GM12878 (cell line): ENCODE data around the gene GPR63. TPM values are rescaled to one million over a fixed set of nuclear protein-coding genes. Genes with fewer than 3 reads are reported as not detected.

Experiments
- ATAC-seq: fragments of 200-7000 bp; cut with Tn5 transposase; 3 replicates; pipeline ENCODE4 v1.9.1; 2020; ENCODE audit warnings: mild to moderate bottlenecking, moderate library complexity
- BruUV-seq: library from RNA; stranded (reverse); fragments of 400-500 nt; replicated peaks from 2 replicates; lab custom pipeline; 2021; lab: Mats Ljungman, UMichigan
- CTCF ChIA-PET: fragments of 300-600 bp; sonication (Branson Sonifier 250); formaldehyde crosslinking; extraction: SDS; loops from one replicate; lab custom pipeline; 2021; ENCODE audit warnings: inconsistent platforms; lab: Yijun Ruan, JAX
- POLR2A ChIA-PET: fragments of 350-600 bp; formaldehyde crosslinking; extraction: SDS; loops from one replicate; lab custom pipeline; 2021; ENCODE audit warnings: inconsistent platforms; lab: Charles Lee
- RAD21 ChIA-PET: fragments of 300-600 bp; sonication (Branson Sonifier 250); formaldehyde crosslinking; loops from one replicate; lab custom pipeline; 2023; ENCODE audit warnings: antibody characterized with exemption; ENCODE audit not compliant: unreplicated experiment; lab: Charles Lee
- SMC1A ChIA-PET: fragments of 300-600 bp; sonication (Branson Sonifier 250); formaldehyde crosslinking; loops from one replicate; lab custom pipeline; 2023; ENCODE audit not compliant: unreplicated experiment, uncharacterized antibody; lab: Charles Lee
- DNase-seq: peaks from one replicate; pipeline ENCODE4 v3.0.0-alpha.2; 2011; ENCODE audit warnings: low read depth, low spot score
- FAIRE-seq: peaks from 3 replicates; lab custom pipeline; 2011; peaks lifted over from hg19 to GRCh38; lab: Jason Lieb, UNC
- H2AFZ ChIP-seq: 2 replicates; pipeline ENCODE4 v1.6.0; 2011; ENCODE audit warnings: low read depth, low read length, control low read depth; ENCODE audit not compliant: control insufficient read depth
- H3K27ac ChIP-seq: 2 replicates; pipeline ENCODE4 v1.5.1; 2011; ENCODE audit warnings: control low read depth; ENCODE audit not compliant: control insufficient read depth, insufficient read depth
- H3K27me3 ChIP-seq, 2 experiments: replicated peaks in 1 of 2; 2 replicates each; pipeline versions ENCODE4 v1.6.0 to v1.6.1; 2011; ENCODE audit warnings: low read length in 1 of 2; ENCODE audit not compliant: control insufficient read depth in 2 of 2, insufficient read depth in 2 of 2
- H3K36me3 ChIP-seq, 2 experiments: 2 replicates each; pipeline ENCODE4 v1.5.1; 2011; ENCODE audit warnings: low read length in 1 of 2; ENCODE audit not compliant: control insufficient read depth in 2 of 2, insufficient read depth in 2 of 2
- H3K4me1 ChIP-seq: 2 replicates; pipeline ENCODE4 v1.6.1; 2011; ENCODE audit warnings: mild to moderate bottlenecking, low read length, moderate library complexity, mixed read lengths; ENCODE audit not compliant: control insufficient read depth, insufficient read depth
- H3K4me2 ChIP-seq: 2 replicates; pipeline ENCODE4 v1.6.0; 2011; ENCODE audit warnings: control low read depth; ENCODE audit not compliant: control insufficient read depth, insufficient read depth
- H3K4me3 ChIP-seq: fragments of 200-600 bp; sonication (generic); 2 replicates; pipeline ENCODE4 v1.5.1; 2016
- H3K79me2 ChIP-seq: 2 replicates; pipeline ENCODE4 v1.6.0; 2011; ENCODE audit warnings: low read length; ENCODE audit not compliant: control insufficient read depth, insufficient read depth
- H3K9ac ChIP-seq: 2 replicates; pipeline ENCODE4 v1.8.0; 2011; ENCODE audit warnings: low read length, control low read depth, mixed read lengths; ENCODE audit not compliant: control insufficient read depth, insufficient read depth
- H3K9me3 ChIP-seq: replicated peaks from 3 replicates; pipeline ENCODE4 v1.5.1; 2011; ENCODE audit warnings: mild to moderate bottlenecking, low read length; ENCODE audit not compliant: control insufficient read depth, insufficient read depth
- H4K20me1 ChIP-seq: 2 replicates; pipeline ENCODE4 v1.6.0; 2011; ENCODE audit not compliant: control insufficient read depth, insufficient read depth
- CREB1 ChIP-seq: IDR thresholded peaks from 2 replicates; pipeline ENCODE4 v1.6.1; 2012; ENCODE audit warnings: low read depth, mild to moderate bottlenecking, inconsistent platforms
- HDGF ChIP-seq: fragments of 450-650 bp; IDR thresholded peaks from 2 replicates; pipeline ENCODE4 v1.6.1; 2016; ENCODE audit warnings: antibody characterized with exemption
- KDM1A ChIP-seq: fragments of 200-600 bp; sonication (generic); IDR thresholded peaks from 2 replicates; pipeline ENCODE4 v1.6.1; 2016; ENCODE audit warnings: borderline replicate concordance
- MXI1 ChIP-seq: fragments of 150-350 bp; IDR thresholded peaks from 2 replicates; pipeline ENCODE4 v1.6.1; 2011; ENCODE audit warnings: low read depth, mild to moderate bottlenecking, inconsistent platforms, low read length, improper control_type of control experiment
- NFYB ChIP-seq: IDR thresholded peaks from 2 replicates; pipeline ENCODE4 v1.6.1; 2011; ENCODE audit warnings: low read depth, mild to moderate bottlenecking, low read length, improper control_type of control experiment, moderate library complexity; ENCODE audit not compliant: insufficient read depth
- PAX5 ChIP-seq: IDR thresholded peaks from 2 replicates; pipeline ENCODE4 v1.6.1; 2011; ENCODE audit warnings: low read depth, low read length, borderline replicate concordance
- PML ChIP-seq: IDR thresholded peaks from 2 replicates; pipeline ENCODE4 v1.6.1; 2012; ENCODE audit warnings: low read length, inconsistent platforms
- SREBF1 ChIP-seq: IDR thresholded peaks from 2 replicates; pipeline ENCODE4 v1.6.1; 2012; ENCODE audit warnings: mild to moderate bottlenecking, low read length
- WGBS: methylation state at CpG from one replicate; pipeline ENCODE4 v1.1.6; 2016; ENCODE audit warnings: low lambda C conversion rate; ENCODE audit not compliant: insufficient replicate concordance, insufficient coverage; ENCODE audit errors: missing lambda C conversion rate; 5-methylcytosine and 5-hydroxymethylcytosine counted together
- in situ Hi-C: fragments of 300-500 bp; cut with MboI; formaldehyde crosslinking; loops from 9 replicates; pipeline ENCODE4 v1.14.3; 2018; ENCODE audit warnings: mixed read lengths
- intact Hi-C: fragments of 100-400 bp; cut with micrococcal nuclease; formaldehyde crosslinking; loops from one replicate; pipeline ENCODE4 v1.14.2; 2022; ENCODE audit not compliant: unreplicated experiment
- polyA plus RNA-seq, 11 experiments: library from polyadenylated mRNA; depleted of rRNA in 4 of 11; unstranded in 6 of 11; stranded (reverse) in 5 of 11; fragments of >200 nt; fragmentation: Nextera tagmentation in 4 of 11; fragmentation: Illumina TruSeq in 1 of 11; extraction: Ambion mirVana in 4 of 11; extraction: Trizol in 1 of 11; gene quantifications; 1 replicate in 1 of 11; 2 replicates in 10 of 11; pipeline versions ENCODE4 v1.2.1 to v1.2.3, GENCODE V29; 2011 to 2016; ENCODE audit warnings: inconsistent platforms in 2 of 11, missing spikeins in 2 of 11, low read depth in 1 of 11
- total RNA-seq, 4 experiments: library from RNA; depleted of rRNA in 3 of 4; stranded (reverse); fragments of >200 nt in 3 of 4; fragmentation: Illumina TruSeq in 1 of 4; extraction: Trizol in 1 of 4; gene quantifications; 2 replicates each; pipeline versions ENCODE4 v1.2.1 to v1.2.3, GENCODE V29; 2013 to 2021
- TF ChIP-seq, protein P1 (sequence below): IDR thresholded peaks from 2 replicates; pipeline ENCODE4 v1.6.1; 2012; ENCODE audit warnings: low read depth, low read length, improper control_type of control experiment
- TF ChIP-seq, protein P2 (sequence below): fragments of 450-650 bp; formaldehyde crosslinking; IDR thresholded peaks from 2 replicates; pipeline ENCODE4 v1.4.0; 2020; ENCODE audit warnings: mild to moderate bottlenecking, moderate library complexity

GPR63 gene
- total and polyA plus RNA-seq, 10 of the 15 experiments (the other 5 are each of a cell fraction or from before 2014, with no cell fraction given) = 1.6 to 6.6 (median 3.5) TPM

DNA sequence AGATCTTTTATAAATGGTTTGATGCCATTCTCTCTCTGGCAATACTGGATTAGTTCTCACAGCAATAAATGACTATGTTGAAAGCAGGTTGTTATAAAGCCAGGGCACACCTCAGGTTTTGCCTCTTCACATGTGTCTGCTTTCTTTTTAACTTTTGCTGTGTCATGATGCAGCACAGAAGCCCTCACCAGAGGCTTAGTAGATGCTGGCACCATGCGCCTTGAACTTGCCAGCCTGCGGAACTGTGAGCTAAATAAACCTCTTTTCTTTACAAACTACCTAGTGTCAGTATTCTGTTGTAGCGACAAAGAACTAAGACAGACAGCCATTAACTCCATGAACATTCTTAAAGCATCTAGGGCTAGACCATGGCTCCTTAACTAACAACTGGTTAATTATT lies 15.3 kb upstream of the GPR63 start:
- H4K20me1 ChIP-seq = no peaks in the 10 kb centered on the region
- DNase-seq (no peak), ATAC-seq (no peak), FAIRE-seq (no peak)
- H3K27me3 ChIP-seq = no peaks in the 10 kb centered on the region
- no peak overlapping the region for H3K4me3 ChIP-seq
- ChIA-PET SMC1A (no interaction called here), CTCF (no interaction called here), POLR2A (no interaction called here), RAD21 (no interaction called here)
- no peak overlapping the region for H3K4me2 ChIP-seq
- H3K27ac ChIP-seq = no peak overlapping the region
- no peak overlapping the region for H3K9ac ChIP-seq
- TF ChIP-seq, protein P1, sequence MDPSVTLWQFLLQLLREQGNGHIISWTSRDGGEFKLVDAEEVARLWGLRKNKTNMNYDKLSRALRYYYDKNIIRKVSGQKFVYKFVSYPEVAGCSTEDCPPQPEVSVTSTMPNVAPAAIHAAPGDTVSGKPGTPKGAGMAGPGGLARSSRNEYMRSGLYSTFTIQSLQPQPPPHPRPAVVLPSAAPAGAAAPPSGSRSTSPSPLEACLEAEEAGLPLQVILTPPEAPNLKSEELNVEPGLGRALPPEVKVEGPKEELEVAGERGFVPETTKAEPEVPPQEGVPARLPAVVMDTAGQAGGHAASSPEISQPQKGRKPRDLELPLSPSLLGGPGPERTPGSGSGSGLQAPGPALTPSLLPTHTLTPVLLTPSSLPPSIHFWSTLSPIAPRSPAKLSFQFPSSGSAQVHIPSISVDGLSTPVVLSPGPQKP = no peak
- TF ChIP-seq PML (no peak), MXI1 (no peak), HDGF (no peak), PAX5 (no peak), KDM1A (no peak), SREBF1 (no peak), CREB1 (no peak), NFYB (no peak)
- TF ChIP-seq, protein P2, sequence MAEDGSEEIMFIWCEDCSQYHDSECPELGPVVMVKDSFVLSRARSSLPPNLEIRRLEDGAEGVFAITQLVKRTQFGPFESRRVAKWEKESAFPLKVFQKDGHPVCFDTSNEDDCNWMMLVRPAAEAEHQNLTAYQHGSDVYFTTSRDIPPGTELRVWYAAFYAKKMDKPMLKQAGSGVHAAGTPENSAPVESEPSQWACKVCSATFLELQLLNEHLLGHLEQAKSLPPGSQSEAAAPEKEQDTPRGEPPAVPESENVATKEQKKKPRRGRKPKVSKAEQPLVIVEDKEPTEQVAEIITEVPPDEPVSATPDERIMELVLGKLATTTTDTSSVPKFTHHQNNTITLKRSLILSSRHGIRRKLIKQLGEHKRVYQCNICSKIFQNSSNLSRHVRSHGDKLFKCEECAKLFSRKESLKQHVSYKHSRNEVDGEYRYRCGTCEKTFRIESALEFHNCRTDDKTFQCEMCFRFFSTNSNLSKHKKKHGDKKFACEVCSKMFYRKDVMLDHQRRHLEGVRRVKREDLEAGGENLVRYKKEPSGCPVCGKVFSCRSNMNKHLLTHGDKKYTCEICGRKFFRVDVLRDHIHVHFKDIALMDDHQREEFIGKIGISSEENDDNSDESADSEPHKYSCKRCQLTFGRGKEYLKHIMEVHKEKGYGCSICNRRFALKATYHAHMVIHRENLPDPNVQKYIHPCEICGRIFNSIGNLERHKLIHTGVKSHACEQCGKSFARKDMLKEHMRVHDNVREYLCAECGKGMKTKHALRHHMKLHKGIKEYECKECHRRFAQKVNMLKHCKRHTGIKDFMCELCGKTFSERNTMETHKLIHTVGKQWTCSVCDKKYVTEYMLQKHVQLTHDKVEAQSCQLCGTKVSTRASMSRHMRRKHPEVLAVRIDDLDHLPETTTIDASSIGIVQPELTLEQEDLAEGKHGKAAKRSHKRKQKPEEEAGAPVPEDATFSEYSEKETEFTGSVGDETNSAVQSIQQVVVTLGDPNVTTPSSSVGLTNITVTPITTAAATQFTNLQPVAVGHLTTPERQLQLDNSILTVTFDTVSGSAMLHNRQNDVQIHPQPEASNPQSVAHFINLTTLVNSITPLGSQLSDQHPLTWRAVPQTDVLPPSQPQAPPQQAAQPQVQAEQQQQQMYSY = no peak
- H2AFZ ChIP-seq = no peak overlapping the region
- no peaks in the 10 kb centered on the region for H3K4me1 ChIP-seq
- no peaks in the 10 kb centered on the region for H3K79me2 ChIP-seq
- no peaks in the 10 kb centered on the region for H3K36me3 ChIP-seq
- intact Hi-C loops = no loop called here
- 63% methylated on average over 3 of the region's 3 CpGs for WGBS
- no peaks in the 10 kb centered on the region for H3K9me3 ChIP-seq
- no TSS peak for BruUV-seq
- in situ Hi-C loops = no loop called here
